ENCODE results near the gene P2RY2.

P2RY2 gene

DNA sequence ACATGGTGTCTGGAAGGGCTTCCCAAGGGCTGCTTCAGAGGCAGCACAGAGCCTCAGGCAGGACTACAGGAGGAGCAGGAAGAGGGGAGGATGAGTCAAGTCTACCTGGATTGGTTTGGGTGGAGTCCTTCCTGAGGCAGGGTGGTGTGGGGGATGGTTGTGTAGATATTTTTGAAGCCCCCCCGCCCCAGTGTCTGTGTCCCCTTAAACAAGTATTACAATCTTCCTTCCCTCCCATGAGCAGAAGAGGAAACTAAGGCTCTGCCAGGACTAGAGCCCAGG, 41.3 kb upstream of the P2RY2 start:
- no peak overlapping the region for H3K9ac ChIP-seq (ENCODE audit: low read depth in 1 of 2, low read length in 2 of 2)
- no peaks in the 10 kb centered on the region for H3K27me3 ChIP-seq (ENCODE audit: control insufficient read depth in 2 of 2, insufficient read depth in 2 of 2, low read length in 2 of 2)
- no peaks in the 10 kb centered on the region for H3K9me3 ChIP-seq (ENCODE audit: control insufficient read depth in 2 of 2, low read length in 2 of 2)
- no peaks in the 10 kb centered on the region for H3K36me3 ChIP-seq (ENCODE audit: control insufficient read depth in 2 of 2, insufficient read depth in 2 of 2, low read length in 2 of 2)
- H3K27ac ChIP-seq (ENCODE audit: low read depth in 2 of 2, low read length in 2 of 2): no peak overlapping the region
- H3K4me1 ChIP-seq (ENCODE audit: control insufficient read depth in 2 of 2, insufficient read depth in 2 of 2, low read length in 2 of 2): peaks cover 14 to 23% of the 10 kb centered on the region in 2 donors
- H3K4me3 ChIP-seq (ENCODE audit: low read length in 2 of 2): no peak overlapping the region

GRCh38 chr11:73177380-73177777, 40.7 kb upstream of the P2RY2 start:
- Histone ChIP-seq H3K4me3 (ENCODE audit: low read length in 2 of 2) (no peak overlapping the region), H3K9me3 (ENCODE audit: control insufficient read depth in 2 of 2, low read length in 2 of 2) (no peaks in the 10 kb centered on the region), H3K9ac (ENCODE audit: low read depth in 1 of 2, low read length in 2 of 2) (no peak overlapping the region), H3K27me3 (ENCODE audit: control insufficient read depth in 2 of 2, insufficient read depth in 2 of 2, low read length in 2 of 2) (no peaks in the 10 kb centered on the region), H3K4me1 (ENCODE audit: control insufficient read depth in 2 of 2, insufficient read depth in 2 of 2, low read length in 2 of 2) (peaks cover 14 to 23% of the 10 kb centered on the region in 2 donors), H3K36me3 (ENCODE audit: control insufficient read depth in 2 of 2, insufficient read depth in 2 of 2, low read length in 2 of 2) (no peaks in the 10 kb centered on the region), H3K27ac (ENCODE audit: low read depth in 2 of 2, low read length in 2 of 2) (no peak overlapping the region)

GRCh38 chr11:73177778-73178539, 40.1 kb upstream of the P2RY2 start:
- Histone ChIP-seq H3K27me3 (ENCODE audit: control insufficient read depth in 2 of 2, insufficient read depth in 2 of 2, low read length in 2 of 2) (no peaks in the 10 kb centered on the region), H3K36me3 (ENCODE audit: control insufficient read depth in 2 of 2, insufficient read depth in 2 of 2, low read length in 2 of 2) (no peaks in the 10 kb centered on the region), H3K4me3 (ENCODE audit: low read length in 2 of 2) (no peak overlapping the region), H3K9me3 (ENCODE audit: control insufficient read depth in 2 of 2, low read length in 2 of 2) (no peaks in the 10 kb centered on the region), H3K4me1 (ENCODE audit: control insufficient read depth in 2 of 2, insufficient read depth in 2 of 2, low read length in 2 of 2) (peaks cover 14 to 28% of the 10 kb centered on the region in 2 donors), H3K27ac (ENCODE audit: low read depth in 2 of 2, low read length in 2 of 2) (no peak overlapping the region), H3K9ac (ENCODE audit: low read depth in 1 of 2, low read length in 2 of 2) (no peak overlapping the region)

DNA sequence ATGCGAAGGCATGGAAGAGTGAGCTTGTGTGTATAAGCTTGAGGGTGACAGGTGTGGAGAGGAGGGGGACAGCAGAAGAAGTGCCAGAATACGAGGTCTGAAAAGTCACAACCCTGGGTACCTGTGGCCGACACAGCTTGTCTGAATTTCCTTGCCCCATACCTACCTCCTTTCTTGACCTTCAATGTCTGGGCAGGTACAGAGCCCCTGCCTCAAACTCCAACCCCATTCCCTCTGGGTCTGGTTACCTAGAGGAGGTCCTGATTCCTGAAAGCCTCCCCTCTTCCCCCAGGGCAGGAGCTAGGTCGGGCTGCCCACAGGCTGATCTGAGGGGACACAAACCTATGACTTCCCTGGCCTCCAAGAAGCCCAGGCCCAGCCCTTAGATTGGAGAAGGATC, 39.4 kb upstream of the P2RY2 start:
- Histone ChIP-seq H3K4me1 (ENCODE audit: control insufficient read depth in 2 of 2, insufficient read depth in 2 of 2, low read length in 2 of 2) (peaks cover 19 to 35% of the 10 kb centered on the region in 2 donors), H3K9me3 (ENCODE audit: control insufficient read depth in 2 of 2, low read length in 2 of 2) (no peaks in the 10 kb centered on the region), H3K27ac (ENCODE audit: low read depth in 2 of 2, low read length in 2 of 2) (no peak overlapping the region), H3K4me3 (ENCODE audit: low read length in 2 of 2) (no peak overlapping the region), H3K9ac (ENCODE audit: low read depth in 1 of 2, low read length in 2 of 2) (no peak overlapping the region), H3K36me3 (ENCODE audit: control insufficient read depth in 2 of 2, insufficient read depth in 2 of 2, low read length in 2 of 2) (no peaks in the 10 kb centered on the region), H3K27me3 (ENCODE audit: control insufficient read depth in 2 of 2, insufficient read depth in 2 of 2, low read length in 2 of 2) (no peaks in the 10 kb centered on the region)

- H3K27me3 ChIP-seq (ENCODE audit: control insufficient read depth in 2 of 2, insufficient read depth in 2 of 2, low read length in 2 of 2): no peaks in the 10 kb centered on the region
- no peaks in the 10 kb centered on the region for H3K9me3 ChIP-seq (ENCODE audit: control insufficient read depth in 2 of 2, low read length in 2 of 2)
- H3K36me3 ChIP-seq (ENCODE audit: control insufficient read depth in 2 of 2, insufficient read depth in 2 of 2, low read length in 2 of 2): no peaks in the 10 kb centered on the region
- H3K4me3 ChIP-seq (ENCODE audit: low read length in 2 of 2): no peak overlapping the region
- H3K4me1 ChIP-seq (ENCODE audit: control insufficient read depth in 2 of 2, insufficient read depth in 2 of 2, low read length in 2 of 2): peaks cover 8 to 28% of the 10 kb centered on the region in 2 donors
- H3K9ac ChIP-seq (ENCODE audit: low read depth in 1 of 2, low read length in 2 of 2): peak overlapping the region in 1 of 2 donors; percentile 34
- H3K27ac ChIP-seq (ENCODE audit: low read depth in 2 of 2, low read length in 2 of 2): peak overlapping the region; percentile 49 to 77
Observed at GRCh38 chr11:73182824-73183321, 35.2 kb upstream of the P2RY2 start.

DNA sequence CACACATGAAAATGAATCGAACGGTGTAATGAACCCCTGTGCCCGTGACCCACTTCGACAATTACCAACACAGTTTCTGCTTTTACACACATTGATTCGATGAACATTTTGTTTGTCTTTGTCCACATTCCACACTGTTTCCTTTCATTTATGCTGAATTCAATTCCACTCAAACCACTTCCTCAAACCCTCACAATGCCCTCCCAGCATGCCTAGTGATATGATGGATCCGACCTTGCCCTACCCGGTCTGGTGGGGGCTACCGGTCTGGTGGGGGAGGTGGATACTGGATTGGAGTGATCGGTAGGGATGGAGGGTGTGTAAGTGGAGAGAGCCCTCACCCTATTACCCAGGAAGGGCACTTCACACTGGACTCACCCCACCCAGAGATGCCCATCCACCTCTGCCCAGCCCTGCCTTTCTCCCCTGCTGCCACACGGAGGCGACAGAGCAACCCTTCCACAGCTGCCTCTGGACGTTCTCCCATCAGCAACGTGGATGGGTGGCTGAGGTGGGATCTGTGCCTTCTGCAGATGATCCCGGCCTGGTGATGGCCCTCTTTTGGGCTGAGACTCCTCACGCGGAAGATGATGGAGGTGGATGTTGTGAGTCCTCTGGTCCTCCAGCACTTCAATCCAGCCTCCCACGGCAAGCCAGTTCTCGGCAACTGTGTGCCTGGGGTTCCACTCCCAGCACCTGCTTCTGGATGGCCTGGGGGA, 33.0 kb upstream of the P2RY2 start:
- Histone ChIP-seq H3K27ac (ENCODE audit: low read depth in 2 of 2, low read length in 2 of 2) (no peak overlapping the region), H3K9me3 (ENCODE audit: control insufficient read depth in 2 of 2, low read length in 2 of 2) (no peaks in the 10 kb centered on the region), H3K4me1 (ENCODE audit: control insufficient read depth in 2 of 2, insufficient read depth in 2 of 2, low read length in 2 of 2) (peaks cover 7 to 27% of the 10 kb centered on the region in 2 donors), H3K27me3 (ENCODE audit: control insufficient read depth in 2 of 2, insufficient read depth in 2 of 2, low read length in 2 of 2) (no peaks in the 10 kb centered on the region), H3K4me3 (ENCODE audit: low read length in 2 of 2) (peak overlapping the region in 1 of 2 donors; percentile 28), H3K9ac (ENCODE audit: low read depth in 1 of 2, low read length in 2 of 2) (no peak overlapping the region), H3K36me3 (ENCODE audit: control insufficient read depth in 2 of 2, insufficient read depth in 2 of 2, low read length in 2 of 2) (no peaks in the 10 kb centered on the region)

DNA sequence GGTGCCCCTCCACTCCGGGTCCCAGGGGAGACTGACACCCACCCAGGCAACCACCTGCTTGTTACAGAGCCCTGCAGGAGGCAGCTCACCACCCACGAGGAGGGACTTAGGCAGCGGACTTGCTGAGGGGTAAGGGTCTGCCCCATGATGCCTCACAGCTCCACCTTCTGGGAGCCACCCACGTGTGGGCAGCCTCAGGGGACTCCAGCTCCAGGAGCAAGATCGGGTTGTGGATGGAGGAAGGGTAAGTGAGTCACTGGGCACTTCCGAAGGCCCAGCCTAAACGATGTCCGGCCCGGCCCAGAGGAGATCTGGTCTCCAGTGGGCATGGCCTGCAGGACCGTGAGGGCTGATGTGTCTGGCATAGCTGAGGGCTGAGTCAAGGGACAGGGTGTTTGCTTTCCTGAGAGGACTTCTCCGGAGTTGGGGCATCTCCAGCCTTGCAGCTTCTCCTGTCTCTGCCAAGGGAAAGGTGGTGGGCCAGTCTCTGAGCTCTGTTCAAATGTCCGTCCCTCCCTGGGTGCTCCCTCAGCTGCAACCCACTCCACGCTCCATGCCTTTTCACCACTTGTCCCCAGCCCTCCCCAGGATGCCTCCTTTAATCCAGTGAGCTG, 32.3 kb upstream of the P2RY2 start:
- H3K27ac ChIP-seq (ENCODE audit: low read depth in 2 of 2, low read length in 2 of 2): peak overlapping the region in 1 of 2 donors; percentile 16
- peaks cover 8 to 27% of the 10 kb centered on the region in 2 donors for H3K4me1 ChIP-seq (ENCODE audit: control insufficient read depth in 2 of 2, insufficient read depth in 2 of 2, low read length in 2 of 2)
- H3K4me3 ChIP-seq (ENCODE audit: low read length in 2 of 2): no peak overlapping the region
- no peaks in the 10 kb centered on the region for H3K9me3 ChIP-seq (ENCODE audit: control insufficient read depth in 2 of 2, low read length in 2 of 2)
- H3K27me3 ChIP-seq (ENCODE audit: control insufficient read depth in 2 of 2, insufficient read depth in 2 of 2, low read length in 2 of 2): no peaks in the 10 kb centered on the region
- no peaks in the 10 kb centered on the region for H3K36me3 ChIP-seq (ENCODE audit: control insufficient read depth in 2 of 2, insufficient read depth in 2 of 2, low read length in 2 of 2)
- H3K9ac ChIP-seq (ENCODE audit: low read depth in 1 of 2, low read length in 2 of 2): no peak overlapping the region

GRCh38 chr11:73186294-73186850, 31.7 kb upstream of the P2RY2 start:
- Histone ChIP-seq H3K9ac (ENCODE audit: low read depth in 1 of 2, low read length in 2 of 2) (no peak overlapping the region), H3K4me3 (ENCODE audit: low read length in 2 of 2) (no peak overlapping the region), H3K4me1 (ENCODE audit: control insufficient read depth in 2 of 2, insufficient read depth in 2 of 2, low read length in 2 of 2) (peaks cover 13 to 33% of the 10 kb centered on the region in 2 donors)

DNA sequence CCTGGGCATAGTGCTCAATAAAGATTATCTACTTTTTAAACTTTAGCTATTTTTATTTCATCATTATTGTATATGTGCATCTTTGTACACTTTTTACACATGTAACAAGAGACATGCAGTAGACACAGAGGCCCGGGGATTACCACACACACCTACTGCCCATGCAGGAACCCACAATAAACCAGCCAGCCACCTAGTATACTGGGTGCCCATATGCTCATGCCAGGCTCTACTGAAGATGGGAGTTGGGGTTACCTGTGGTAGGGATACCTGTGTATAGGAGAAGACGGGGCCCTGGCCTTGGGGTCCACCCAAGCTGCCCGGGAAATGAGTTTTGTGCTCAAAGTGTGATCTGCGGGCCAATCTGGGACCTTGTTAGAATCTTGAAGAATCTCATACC, 31.2 kb upstream of the P2RY2 start:
- no peaks in the 10 kb centered on the region for H3K36me3 ChIP-seq (ENCODE audit: control insufficient read depth in 2 of 2, insufficient read depth in 2 of 2, low read length in 2 of 2)
- peaks cover 13 to 37% of the 10 kb centered on the region in 2 donors for H3K4me1 ChIP-seq (ENCODE audit: control insufficient read depth in 2 of 2, insufficient read depth in 2 of 2, low read length in 2 of 2)
- H3K4me3 ChIP-seq (ENCODE audit: low read length in 2 of 2): no peak overlapping the region
- no peaks in the 10 kb centered on the region for H3K9me3 ChIP-seq (ENCODE audit: control insufficient read depth in 2 of 2, low read length in 2 of 2)
- no peak overlapping the region for H3K9ac ChIP-seq (ENCODE audit: low read depth in 1 of 2, low read length in 2 of 2)
- H3K27me3 ChIP-seq (ENCODE audit: control insufficient read depth in 2 of 2, insufficient read depth in 2 of 2, low read length in 2 of 2): no peaks in the 10 kb centered on the region
- no peak overlapping the region for H3K27ac ChIP-seq (ENCODE audit: low read depth in 2 of 2, low read length in 2 of 2)

More at GRCh38 chr11:73186294-73186850, 31.7 kb upstream of the P2RY2 start:
- no peaks in the 10 kb centered on the region for H3K9me3 ChIP-seq (ENCODE audit: control insufficient read depth in 2 of 2, low read length in 2 of 2)
- H3K36me3 ChIP-seq (ENCODE audit: control insufficient read depth in 2 of 2, insufficient read depth in 2 of 2, low read length in 2 of 2): no peaks in the 10 kb centered on the region
- no peak overlapping the region for H3K27ac ChIP-seq (ENCODE audit: low read depth in 2 of 2, low read length in 2 of 2)
- no peaks in the 10 kb centered on the region for H3K27me3 ChIP-seq (ENCODE audit: control insufficient read depth in 2 of 2, insufficient read depth in 2 of 2, low read length in 2 of 2)

DNA sequence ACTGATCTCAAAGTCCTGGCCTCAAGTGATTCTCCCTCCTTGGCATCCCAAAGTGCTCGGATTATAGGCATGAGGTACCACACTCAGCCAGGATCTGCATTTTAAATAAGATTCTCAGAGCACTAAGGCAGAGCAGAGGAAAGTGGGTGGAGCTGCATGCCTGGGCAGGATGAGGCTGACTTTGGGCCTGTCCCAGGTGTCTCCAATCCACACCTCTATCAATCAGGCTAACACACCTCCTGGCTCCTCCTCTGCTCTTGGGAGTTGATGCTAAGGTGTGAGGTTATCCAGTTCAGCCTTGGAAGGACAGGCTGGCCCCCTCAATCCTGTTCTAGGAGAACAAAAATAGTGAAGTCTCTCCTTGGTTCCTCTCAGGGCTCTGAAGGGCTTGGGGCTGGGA, 30.2 kb upstream of the P2RY2 start:
- no peak overlapping the region for H3K9ac ChIP-seq (ENCODE audit: low read depth in 1 of 2, low read length in 2 of 2)
- H3K4me3 ChIP-seq (ENCODE audit: low read length in 2 of 2): no peak overlapping the region
- H3K27ac ChIP-seq (ENCODE audit: low read depth in 2 of 2, low read length in 2 of 2): no peak overlapping the region
- no peaks in the 10 kb centered on the region for H3K9me3 ChIP-seq (ENCODE audit: control insufficient read depth in 2 of 2, low read length in 2 of 2)
- H3K36me3 ChIP-seq (ENCODE audit: control insufficient read depth in 2 of 2, insufficient read depth in 2 of 2, low read length in 2 of 2): no peaks in the 10 kb centered on the region
- no peaks in the 10 kb centered on the region for H3K27me3 ChIP-seq (ENCODE audit: control insufficient read depth in 2 of 2, insufficient read depth in 2 of 2, low read length in 2 of 2)
- peaks cover 20 to 41% of the 10 kb centered on the region in 2 donors for H3K4me1 ChIP-seq (ENCODE audit: control insufficient read depth in 2 of 2, insufficient read depth in 2 of 2, low read length in 2 of 2)

All from mucosa of rectum (tissue), 2 donors.